Measurements from ENCODE around the gene FRMD4A. TPM values are rescaled to one million over a fixed set of nuclear protein-coding genes. Genes with fewer than 3 reads are reported as not detected.

The FRMD4A gene
- total and polyA plus RNA-seq, 7 donors, result 3.0 to 27.8 (median 14.4) TPM

GRCh38 chr10:14318007-14318406 lies 12.7 kb downstream of the FRMD4A start:
- DNase-seq, result no peak
- H3K27ac ChIP-seq, result no peak overlapping the region
- TF ChIP-seq POLR2A (IDR thresholded peaks at IDR 0.05), result no peak
- no peak for TF ChIP-seq EP300 (IDR thresholded peaks at IDR 0.05)
- no peak for TF ChIP-seq POLR2AphosphoS5 (IDR thresholded peaks at IDR 0.05)
- intact Hi-C loops (cut with DNase I), result no loop called here
- H3K4me3 ChIP-seq, result no peak overlapping the region
- 81 to 86% methylated on average over 1 of the region's 1 CpG for WGBS, 2 donors
- no peaks in the 10 kb centered on the region for H3K9me3 ChIP-seq
- no peaks in the 10 kb centered on the region for H3K36me3 ChIP-seq
- no peaks in the 10 kb centered on the region for H3K27me3 ChIP-seq
- H3K4me1 ChIP-seq, result no peaks in the 10 kb centered on the region

GRCh38 chr10:14312014-14312413 lies 18.7 kb downstream of the FRMD4A start:
- Histone ChIP-seq H3K9me3 (no peaks in the 10 kb centered on the region), H3K4me3 (no peak overlapping the region), H3K36me3 (no peaks in the 10 kb centered on the region), H3K27ac (no peak overlapping the region), H3K27me3 (no peaks in the 10 kb centered on the region), H3K4me1 (no peaks in the 10 kb centered on the region)
- intact Hi-C loops (cut with DNase I), result no loop called here
- 83 to 84% methylated on average over 4 of the region's 4 CpGs for WGBS, 2 donors
- TF ChIP-seq CTCF (IDR thresholded peaks at IDR 0.05), result no peak
- TF ChIP-seq EP300 (IDR thresholded peaks at IDR 0.05), result no peak
- TF ChIP-seq POLR2AphosphoS5 (IDR thresholded peaks at IDR 0.05), result no peak
- TF ChIP-seq POLR2A (IDR thresholded peaks at IDR 0.05), result no peak
- no peak for DNase-seq

GRCh38 chr10:14311206-14311957 lies 19.3 kb downstream of the FRMD4A start:
- intact Hi-C loops (cut with DNase I), result no loop called here
- Histone ChIP-seq H3K4me3 (no peak overlapping the region), H3K36me3 (no peaks in the 10 kb centered on the region), H3K27me3 (no peaks in the 10 kb centered on the region), H3K4me1 (no peaks in the 10 kb centered on the region), H3K9me3 (no peaks in the 10 kb centered on the region), H3K27ac (no peak overlapping the region)
- DNase-seq, result no peak
- no peak for TF ChIP-seq POLR2A (IDR thresholded peaks at IDR 0.05)
- no peak for TF ChIP-seq EP300 (IDR thresholded peaks at IDR 0.05)
- no peak for TF ChIP-seq CTCF (IDR thresholded peaks at IDR 0.05)
- TF ChIP-seq POLR2AphosphoS5 (IDR thresholded peaks at IDR 0.05), result no peak
- 78 to 85% methylated on average over 6 of the region's 6 CpGs for WGBS, 2 donors

GRCh38 chr10:14309593-14309992 lies 21.1 kb downstream of the FRMD4A start:
- no peak for DNase-seq
- no peaks in the 10 kb centered on the region for H3K27me3 ChIP-seq
- no peak overlapping the region for H3K4me3 ChIP-seq
- no peak overlapping the region for H3K27ac ChIP-seq
- no peaks in the 10 kb centered on the region for H3K4me1 ChIP-seq
- no peaks in the 10 kb centered on the region for H3K9me3 ChIP-seq
- intact Hi-C loops (cut with DNase I), result no loop called here
- TF ChIP-seq POLR2A (IDR thresholded peaks at IDR 0.05), result no peak
- TF ChIP-seq CTCF (IDR thresholded peaks at IDR 0.05), result no peak
- TF ChIP-seq POLR2AphosphoS5 (IDR thresholded peaks at IDR 0.05), result no peak
- TF ChIP-seq EP300 (IDR thresholded peaks at IDR 0.05), result no peak
- no peaks in the 10 kb centered on the region for H3K36me3 ChIP-seq
- 58 to 64% methylated on average over 10 of the region's 10 CpGs for WGBS, 2 donors

GRCh38 chr10:14306190-14306589 lies 24.5 kb downstream of the FRMD4A start:
- WGBS, 2 donors, result 34 to 58% methylated on average over 5 of the region's 5 CpGs
- Histone ChIP-seq H3K9me3 (no peaks in the 10 kb centered on the region), H3K27me3 (no peaks in the 10 kb centered on the region), H3K4me3 (no peak overlapping the region), H3K36me3 (no peaks in the 10 kb centered on the region), H3K27ac (no peak overlapping the region), H3K4me1 (no peaks in the 10 kb centered on the region)
- DNase-seq, result no peak
- intact Hi-C loops (cut with DNase I), result no loop called here
- TF ChIP-seq EP300 (IDR thresholded peaks at IDR 0.05) (no peak), CTCF (IDR thresholded peaks at IDR 0.05) (no peak), POLR2A (IDR thresholded peaks at IDR 0.05) (no peak), POLR2AphosphoS5 (IDR thresholded peaks at IDR 0.05) (no peak)
